K562 (cell line): ENCODE data around the gene CSTPP1. TPM values are rescaled to one million over a fixed set of nuclear protein-coding genes. Genes with fewer than 3 reads are reported as not detected.

Source experiments
- AFF4 ChIP-seq: sonication (generic); formaldehyde crosslinking; IDR thresholded peaks from 2 replicates; pipeline ENCODE4 v1.8.0; 2023; ENCODE audit warnings: mild to moderate bottlenecking, missing genetic modification reagents
- ATF1 ChIP-seq, 2 experiments: fragments of 450-650 bp in 1 of 2; IDR thresholded peaks; 2 replicates each; pipeline ENCODE4 v1.6.1; 2016; ENCODE audit warnings: missing compliant biosample characterization in 1 of 2, missing genetic modification characterization in 1 of 2
- BACH1 ChIP-seq: fragments of 200-800 bp; sonication (Bioruptor generic); IDR thresholded peaks from 2 replicates; pipeline ENCODE4 v1.6.1; 2016; ENCODE audit warnings: missing genetic modification characterization, missing compliant biosample characterization
- BHLHE40 ChIP-seq: IDR thresholded peaks from 2 replicates; pipeline ENCODE4 v1.6.1; 2011; ENCODE audit warnings: low read length, improper control_type of control experiment
- DIDO1 ChIP-seq: fragments of 450-650 bp; IDR thresholded peaks from 2 replicates; pipeline ENCODE4 v1.6.1; 2016; ENCODE audit warnings: low read depth, missing biosample characterization, missing genetic modification characterization
- FOSL1 ChIP-seq: fragments of 200-800 bp; sonication (Bioruptor generic); conservative IDR thresholded peaks from 2 replicates; pipeline ENCODE4 v1.6.1; 2016; ENCODE audit warnings: missing genetic modification characterization, missing compliant biosample characterization
- KAT2B ChIP-seq: IDR thresholded peaks from one replicate; pipeline ENCODE4 v1.6.1; 2012; ENCODE audit warnings: low read depth, mild to moderate bottlenecking, control low read depth, inconsistent platforms, low read length, moderate library complexity
- KLF10 ChIP-seq: fragments of 250-450 bp; sonication (Bioruptor Pico); IDR thresholded peaks from 2 replicates; pipeline ENCODE4 v1.6.1; 2021; ENCODE audit warnings: matching md5 sums
- MBD2 ChIP-seq: sonication (generic); IDR thresholded peaks from 2 replicates; pipeline ENCODE4 v1.6.1; 2016; ENCODE audit warnings: low read depth, borderline replicate concordance
- MNT ChIP-seq, 2 experiments: fragments of 450-650 bp; conservative IDR thresholded peaks; 2 replicates each; pipeline ENCODE4 v1.6.1; 2017; ENCODE audit warnings: mild to moderate bottlenecking in 2 of 2, moderate library complexity in 2 of 2
- POLR2A ChIP-seq: fragments of 450-650 bp; conservative IDR thresholded peaks from 2 replicates; pipeline ENCODE4 v1.6.1; 2016
- TBL1XR1 ChIP-seq, 2 experiments: IDR thresholded peaks; 2 replicates each; pipeline ENCODE4 v1.6.1; 2012; ENCODE audit warnings: improper control_type of control experiment in 2 of 2, low read length in 2 of 2, mild to moderate bottlenecking in 1 of 2
- ZNF175 ChIP-seq: fragments of 200-800 bp; sonication (Bioruptor generic); IDR thresholded peaks from 2 replicates; pipeline ENCODE4 v1.6.1; 2016; ENCODE audit warnings: low read depth, mild to moderate bottlenecking, missing genetic modification characterization, missing compliant biosample characterization
- ZNF511 ChIP-seq: sonication (generic); formaldehyde crosslinking; IDR thresholded peaks from 2 replicates; pipeline ENCODE4 v1.8.0; 2022; ENCODE audit warnings: mild to moderate bottlenecking, missing genetic modification reagents
- ZNF696 ChIP-seq: fragments of 250-450 bp; sonication (Bioruptor Pico); conservative IDR thresholded peaks from 2 replicates; pipeline ENCODE4 v1.4.0; 2020; ENCODE audit warnings: mild to moderate bottlenecking, moderate library complexity
- polyA plus RNA-seq, 8 experiments: library from polyadenylated mRNA; depleted of rRNA in 4 of 8; stranded (reverse) in 5 of 8; unstranded in 3 of 8; fragments of >200 nt; fragmentation: Nextera tagmentation in 2 of 8; fragmentation: Illumina TruSeq in 1 of 8; extraction: Ambion mirVana in 2 of 8; extraction: Trizol in 1 of 8; gene quantifications; 2 replicates each; pipeline versions ENCODE4 v1.2.1 to v1.2.3, GENCODE V29; 2011 to 2014; ENCODE audit warnings: inconsistent platforms in 1 of 8, missing spikeins in 1 of 8
- total RNA-seq, 7 experiments: library from RNA; depleted of rRNA in 6 of 7; stranded (reverse); fragments of >200 nt in 6 of 7; fragmentation: Illumina TruSeq in 2 of 7; extraction: Trizol in 2 of 7; gene quantifications; 2 replicates each; pipeline versions ENCODE4 v1.2.1 to v1.2.3, GENCODE V29; 2011 to 2021; ENCODE audit warnings: low replicate concordance in 1 of 7
- TF ChIP-seq, protein P1 (sequence below): sonication (generic); formaldehyde crosslinking; IDR thresholded peaks from 2 replicates; pipeline ENCODE4 v1.8.0; 2022; ENCODE audit warnings: mild to moderate bottlenecking, missing genetic modification reagents

CSTPP1 gene
- total and polyA plus RNA-seq, 9 of the 15 experiments (the other 6 are each of a cell fraction or from before 2014, with no cell fraction given): 6.5 to 17.8 (median 9.2) TPM

- peak; percentile 56 for TF ChIP-seq FOSL1 (tag)
- no peak for TF ChIP-seq KLF10
- TF ChIP-seq ZNF696 (CRISPR knock-in tag): no peak
- TF ChIP-seq ATF1 (CRISPR knock-in tag; IDR thresholded peaks at IDR 0.05): no peak
- peak; percentile 92 for TF ChIP-seq ATF1 (tag; IDR thresholded peaks at IDR 0.05)
- 0 out of 4 replicates have a peak, but pooled peaks have one; percentile 17 to 28 for TF ChIP-seq TBL1XR1 (IDR thresholded peaks at IDR 0.05; ENCODE audit: low read length in 2 of 2)
- peak; percentile 47; the same call in 1 of the 2 replicates for TF ChIP-seq MBD2
- TF ChIP-seq DIDO1 (tag): 0 out of 2 replicates have a peak, but pooled peaks have one; percentile 43
- TF ChIP-seq MNT (conservative IDR thresholded peaks at IDR 0.05): peak in 1 of 2 experiments; percentile 35; a peak in 3 of 4 replicates
- TF ChIP-seq AFF4 (CRISPR knock-in tag): peak; percentile 74; the same call in 1 of the 2 replicates
- TF ChIP-seq ZNF175 (CRISPR knock-in tag): 0 out of 2 replicates have a peak, but pooled peaks have one; percentile 15
- no peak for TF ChIP-seq KAT2B
- TF ChIP-seq, protein P1, sequence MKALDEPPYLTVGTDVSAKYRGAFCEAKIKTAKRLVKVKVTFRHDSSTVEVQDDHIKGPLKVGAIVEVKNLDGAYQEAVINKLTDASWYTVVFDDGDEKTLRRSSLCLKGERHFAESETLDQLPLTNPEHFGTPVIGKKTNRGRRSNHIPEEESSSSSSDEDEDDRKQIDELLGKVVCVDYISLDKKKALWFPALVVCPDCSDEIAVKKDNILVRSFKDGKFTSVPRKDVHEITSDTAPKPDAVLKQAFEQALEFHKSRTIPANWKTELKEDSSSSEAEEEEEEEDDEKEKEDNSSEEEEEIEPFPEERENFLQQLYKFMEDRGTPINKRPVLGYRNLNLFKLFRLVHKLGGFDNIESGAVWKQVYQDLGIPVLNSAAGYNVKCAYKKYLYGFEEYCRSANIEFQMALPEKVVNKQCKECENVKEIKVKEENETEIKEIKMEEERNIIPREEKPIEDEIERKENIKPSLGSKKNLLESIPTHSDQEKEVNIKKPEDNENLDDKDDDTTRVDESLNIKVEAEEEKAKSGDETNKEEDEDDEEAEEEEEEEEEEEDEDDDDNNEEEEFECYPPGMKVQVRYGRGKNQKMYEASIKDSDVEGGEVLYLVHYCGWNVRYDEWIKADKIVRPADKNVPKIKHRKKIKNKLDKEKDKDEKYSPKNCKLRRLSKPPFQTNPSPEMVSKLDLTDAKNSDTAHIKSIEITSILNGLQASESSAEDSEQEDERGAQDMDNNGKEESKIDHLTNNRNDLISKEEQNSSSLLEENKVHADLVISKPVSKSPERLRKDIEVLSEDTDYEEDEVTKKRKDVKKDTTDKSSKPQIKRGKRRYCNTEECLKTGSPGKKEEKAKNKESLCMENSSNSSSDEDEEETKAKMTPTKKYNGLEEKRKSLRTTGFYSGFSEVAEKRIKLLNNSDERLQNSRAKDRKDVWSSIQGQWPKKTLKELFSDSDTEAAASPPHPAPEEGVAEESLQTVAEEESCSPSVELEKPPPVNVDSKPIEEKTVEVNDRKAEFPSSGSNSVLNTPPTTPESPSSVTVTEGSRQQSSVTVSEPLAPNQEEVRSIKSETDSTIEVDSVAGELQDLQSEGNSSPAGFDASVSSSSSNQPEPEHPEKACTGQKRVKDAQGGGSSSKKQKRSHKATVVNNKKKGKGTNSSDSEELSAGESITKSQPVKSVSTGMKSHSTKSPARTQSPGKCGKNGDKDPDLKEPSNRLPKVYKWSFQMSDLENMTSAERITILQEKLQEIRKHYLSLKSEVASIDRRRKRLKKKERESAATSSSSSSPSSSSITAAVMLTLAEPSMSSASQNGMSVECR (CRISPR knock-in tag): no peak
- TF ChIP-seq POLR2A: peak; percentile 84
- 0 out of 2 replicates have a peak, but pooled peaks have one; percentile 30 for TF ChIP-seq ZNF511 (CRISPR knock-in tag)
- TF ChIP-seq BACH1 (tag): no peak
- no peak for TF ChIP-seq BHLHE40
These were observed 240.0 kb downstream of the CSTPP1 start, which contains the start of gene ARFGAP2 (continued) for GRCh38 chr11:47176328-47177228.
